ENCODE results near the gene PPP4R3A.
"Not testable (repeated sequence)": the region's sequence is repeated elsewhere in the genome, so short reads cannot be mapped to it uniquely, and the experiment has no call there.

Gene PPP4R3A

DNA sequence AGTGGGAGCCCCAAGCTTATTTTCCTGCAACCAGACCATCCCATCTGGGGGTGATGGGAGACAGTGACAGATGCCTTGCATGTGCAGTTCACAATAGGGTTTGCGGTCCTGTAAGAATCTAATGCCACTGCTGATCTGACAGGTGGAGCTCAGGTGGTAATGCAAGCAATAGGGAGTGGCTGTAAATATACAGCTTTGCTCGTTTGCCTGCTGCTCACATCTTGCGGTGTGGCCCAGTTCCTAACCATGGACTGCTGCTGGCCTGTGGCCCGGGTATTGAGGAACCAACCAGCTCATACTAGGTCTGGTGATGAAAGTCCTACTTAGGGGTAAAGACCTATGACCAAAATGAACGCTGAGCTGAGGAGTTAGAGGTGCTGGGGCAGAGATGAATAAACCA is 56.4 kb downstream of the PPP4R3A start:
- no peak overlapping the region for H3K27ac ChIP-seq (ENCODE audit: low read depth, low read length)
- no peak overlapping the region for H4K8ac ChIP-seq (ENCODE audit: low read depth, low read length)
- no peak overlapping the region for H2AK5ac ChIP-seq (ENCODE audit: low read length)
- no peaks in the 10 kb centered on the region for H3K79me2 ChIP-seq (ENCODE audit: control insufficient read depth, insufficient read depth, low read length)
- H3K4me3 ChIP-seq (ENCODE audit: low read length) = no peak overlapping the region
- no CpG with 5 or more reads among the region's 5 CpGs for WGBS (ENCODE audit: extremely low coverage, insufficient coverage, low lambda C conversion rate)
- H3K79me1 ChIP-seq (ENCODE audit: low read length) = no peaks in the 10 kb centered on the region
- no peak overlapping the region for H3K18ac ChIP-seq (ENCODE audit: low read length)
- H2BK5ac ChIP-seq (ENCODE audit: low read length) = no peak overlapping the region
- H3K36me3 ChIP-seq (ENCODE audit: control insufficient read depth, insufficient read depth, low read length) = peaks cover 2% of the 10 kb centered on the region
- no peaks in the 10 kb centered on the region for H3K27me3 ChIP-seq (ENCODE audit: insufficient read depth, low read length, poor library complexity)
- H3K56ac ChIP-seq (ENCODE audit: low read length) = no peak overlapping the region
- no peak overlapping the region for H3K4ac ChIP-seq (ENCODE audit: low read depth, low read length)
- H3K23ac ChIP-seq (ENCODE audit: low read length) = no peak overlapping the region
- H3K4me1 ChIP-seq (ENCODE audit: control insufficient read depth, low read depth, low read length) = no peaks in the 10 kb centered on the region
- no peak overlapping the region for H2BK15ac ChIP-seq (replicated peaks; ENCODE audit: low read depth)
- H3K9ac ChIP-seq (ENCODE audit: low read length) = no peak overlapping the region
- H4K5ac ChIP-seq (ENCODE audit: low read length) = no peak overlapping the region
- DNase-seq = no peak
- no peak overlapping the region for H3K4me2 ChIP-seq (ENCODE audit: low read length)
- no peak overlapping the region for H2BK120ac ChIP-seq (ENCODE audit: low read depth, low read length)

DNA sequence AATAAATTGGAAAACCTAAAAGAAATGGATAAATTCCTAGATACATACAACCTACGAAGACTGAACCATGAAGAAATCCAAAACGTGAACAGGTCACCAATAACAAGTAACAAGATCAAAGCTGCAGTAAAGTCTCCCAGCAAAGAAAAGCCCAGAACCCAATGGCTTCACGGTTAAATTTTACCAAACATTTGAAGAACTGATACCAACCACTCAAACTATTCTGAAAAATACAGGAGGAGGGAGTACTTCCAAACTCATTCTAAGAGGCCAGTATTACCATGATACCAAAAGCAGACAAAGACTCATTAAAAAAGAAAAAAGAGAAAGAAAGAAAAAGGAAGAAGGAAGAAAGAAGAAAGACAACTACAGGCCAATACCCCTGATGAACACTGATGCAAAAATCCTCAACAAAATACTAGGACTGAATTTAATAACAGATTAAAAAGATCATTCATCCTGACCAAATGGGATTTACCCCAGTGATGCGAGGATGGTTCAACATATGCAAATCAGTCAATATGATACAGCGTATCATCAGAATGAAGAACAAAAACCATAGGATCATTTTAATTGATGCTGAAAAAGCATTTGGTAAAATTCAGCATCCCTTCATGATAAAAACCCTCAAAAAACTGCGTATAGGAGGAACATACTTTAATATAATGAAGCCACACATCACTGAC is 65.6 kb downstream of the PPP4R3A start:
- Histone ChIP-seq H2BK5ac (ENCODE audit: low read length) (no peak overlapping the region), H4K5ac (ENCODE audit: low read length) (no peak overlapping the region), H2AK5ac (ENCODE audit: low read length) (no peak overlapping the region), H3K4ac (ENCODE audit: low read depth, low read length) (no peak overlapping the region), H3K79me1 (ENCODE audit: low read length) (no peaks in the 10 kb centered on the region), H3K4me2 (ENCODE audit: low read length) (no peak overlapping the region), H3K56ac (ENCODE audit: low read length) (no peak overlapping the region), H3K27me3 (ENCODE audit: insufficient read depth, low read length, poor library complexity) (no peaks in the 10 kb centered on the region), H3K4me3 (ENCODE audit: low read length) (no peak overlapping the region), H2BK15ac (replicated peaks; ENCODE audit: low read depth) (no peak overlapping the region), H4K8ac (ENCODE audit: low read depth, low read length) (no peak overlapping the region), H3K4me1 (ENCODE audit: control insufficient read depth, low read depth, low read length) (no peaks in the 10 kb centered on the region), H2BK120ac (ENCODE audit: low read depth, low read length) (no peak overlapping the region), H3K18ac (ENCODE audit: low read length) (no peak overlapping the region), H3K9ac (ENCODE audit: low read length) (no peak overlapping the region), H3K27ac (ENCODE audit: low read depth, low read length) (no peak overlapping the region), H3K36me3 (ENCODE audit: control insufficient read depth, insufficient read depth, low read length) (no peaks in the 10 kb centered on the region), H3K23ac (ENCODE audit: low read length) (no peak overlapping the region), H3K79me2 (ENCODE audit: control insufficient read depth, insufficient read depth, low read length) (no peaks in the 10 kb centered on the region)
- no CpG with 5 or more reads among the region's 6 CpGs for WGBS (ENCODE audit: extremely low coverage, insufficient coverage, low lambda C conversion rate)
- no peak for DNase-seq

DNA sequence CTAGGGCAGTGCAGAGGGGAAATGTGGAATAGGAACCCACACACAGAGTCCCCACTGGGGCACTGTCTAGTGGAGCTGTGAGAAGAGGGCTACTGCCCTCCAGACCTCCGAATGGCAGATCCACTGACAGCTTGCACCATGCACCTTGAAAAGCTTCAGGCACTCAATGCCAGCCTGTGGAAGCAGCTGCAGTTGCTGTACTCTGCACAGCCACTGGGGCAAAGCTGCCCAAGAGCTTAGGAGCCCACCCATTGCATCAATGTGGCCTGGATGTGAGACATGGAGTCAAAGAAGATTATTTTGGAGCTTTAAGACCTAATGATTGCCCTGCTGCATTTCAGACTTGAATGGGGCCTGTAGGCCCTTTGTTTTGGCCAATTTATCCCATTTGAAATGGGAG is 70.8 kb downstream of the PPP4R3A start:
- no peak overlapping the region for H2BK120ac ChIP-seq (ENCODE audit: low read depth, low read length)
- no peak for DNase-seq
- H3K79me2 ChIP-seq (ENCODE audit: control insufficient read depth, insufficient read depth, low read length) = no peaks in the 10 kb centered on the region
- no peak overlapping the region for H3K4me3 ChIP-seq (ENCODE audit: low read length)
- H3K79me1 ChIP-seq (ENCODE audit: low read length) = no peaks in the 10 kb centered on the region
- no peaks in the 10 kb centered on the region for H3K4me1 ChIP-seq (ENCODE audit: control insufficient read depth, low read depth, low read length)
- no peak overlapping the region for H3K4me2 ChIP-seq (ENCODE audit: low read length)
- no peaks in the 10 kb centered on the region for H3K27me3 ChIP-seq (ENCODE audit: insufficient read depth, low read length, poor library complexity)
- no peak overlapping the region for H3K23ac ChIP-seq (ENCODE audit: low read length)
- H3K36me3 ChIP-seq (ENCODE audit: control insufficient read depth, insufficient read depth, low read length) = no peaks in the 10 kb centered on the region
- H3K56ac ChIP-seq (ENCODE audit: low read length) = no peak overlapping the region
- H3K4ac ChIP-seq (ENCODE audit: low read depth, low read length) = no peak overlapping the region
- H2BK5ac ChIP-seq (ENCODE audit: low read length) = no peak overlapping the region
- no CpG with 5 or more reads among the region's 1 CpG for WGBS (ENCODE audit: extremely low coverage, insufficient coverage, low lambda C conversion rate)
- H3K9ac ChIP-seq (ENCODE audit: low read length) = no peak overlapping the region
- H2AK5ac ChIP-seq (ENCODE audit: low read length) = no peak overlapping the region
- H4K5ac ChIP-seq (ENCODE audit: low read length) = no peak overlapping the region
- H4K8ac ChIP-seq (ENCODE audit: low read depth, low read length) = no peak overlapping the region
- H2BK15ac ChIP-seq (replicated peaks; ENCODE audit: low read depth) = no peak overlapping the region
- H3K18ac ChIP-seq (ENCODE audit: low read length) = no peak overlapping the region
- no peak overlapping the region for H3K27ac ChIP-seq (ENCODE audit: low read depth, low read length)

DNA sequence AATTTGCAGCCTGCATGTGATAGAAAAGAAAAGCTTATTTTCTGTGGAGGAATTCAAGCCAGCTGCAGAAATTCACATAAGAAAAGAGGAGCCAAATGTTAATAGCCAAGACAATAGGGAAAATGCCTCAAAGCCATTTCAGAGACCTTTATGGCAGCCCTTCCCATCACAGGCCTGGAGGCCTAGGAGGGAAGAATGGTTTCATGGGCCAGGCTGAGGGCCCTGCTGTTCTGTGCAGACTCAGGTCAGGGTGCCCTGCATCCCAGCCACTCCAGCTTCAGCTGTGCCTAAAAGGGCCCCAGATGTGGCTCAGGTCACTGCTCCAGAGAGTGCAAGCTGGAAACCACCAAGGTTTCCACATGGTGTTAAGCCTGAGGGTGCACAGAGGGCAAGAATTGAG is 71.3 kb downstream of the PPP4R3A start:
- H3K4me3 ChIP-seq (ENCODE audit: low read length) = no peak overlapping the region
- H3K56ac ChIP-seq (ENCODE audit: low read length) = no peak overlapping the region
- H3K18ac ChIP-seq (ENCODE audit: low read length) = no peak overlapping the region
- no peak for DNase-seq
- no peak overlapping the region for H4K5ac ChIP-seq (ENCODE audit: low read length)
- no peak overlapping the region for H2BK120ac ChIP-seq (ENCODE audit: low read depth, low read length)
- H3K9ac ChIP-seq (ENCODE audit: low read length) = no peak overlapping the region
- H3K27ac ChIP-seq (ENCODE audit: low read depth, low read length) = no peak overlapping the region
- H3K36me3 ChIP-seq (ENCODE audit: control insufficient read depth, insufficient read depth, low read length) = no peaks in the 10 kb centered on the region
- no peak overlapping the region for H2BK15ac ChIP-seq (replicated peaks; ENCODE audit: low read depth)
- no peak overlapping the region for H4K8ac ChIP-seq (ENCODE audit: low read depth, low read length)
- no peaks in the 10 kb centered on the region for H3K27me3 ChIP-seq (ENCODE audit: insufficient read depth, low read length, poor library complexity)
- no peaks in the 10 kb centered on the region for H3K79me2 ChIP-seq (ENCODE audit: control insufficient read depth, insufficient read depth, low read length)
- no peak overlapping the region for H3K4me2 ChIP-seq (ENCODE audit: low read length)
- H2AK5ac ChIP-seq (ENCODE audit: low read length) = no peak overlapping the region
- H3K79me1 ChIP-seq (ENCODE audit: low read length) = no peaks in the 10 kb centered on the region
- no peaks in the 10 kb centered on the region for H3K4me1 ChIP-seq (ENCODE audit: control insufficient read depth, low read depth, low read length)
- no peak overlapping the region for H3K4ac ChIP-seq (ENCODE audit: low read depth, low read length)
- H3K23ac ChIP-seq (ENCODE audit: low read length) = no peak overlapping the region
- no peak overlapping the region for H2BK5ac ChIP-seq (ENCODE audit: low read length)

DNA sequence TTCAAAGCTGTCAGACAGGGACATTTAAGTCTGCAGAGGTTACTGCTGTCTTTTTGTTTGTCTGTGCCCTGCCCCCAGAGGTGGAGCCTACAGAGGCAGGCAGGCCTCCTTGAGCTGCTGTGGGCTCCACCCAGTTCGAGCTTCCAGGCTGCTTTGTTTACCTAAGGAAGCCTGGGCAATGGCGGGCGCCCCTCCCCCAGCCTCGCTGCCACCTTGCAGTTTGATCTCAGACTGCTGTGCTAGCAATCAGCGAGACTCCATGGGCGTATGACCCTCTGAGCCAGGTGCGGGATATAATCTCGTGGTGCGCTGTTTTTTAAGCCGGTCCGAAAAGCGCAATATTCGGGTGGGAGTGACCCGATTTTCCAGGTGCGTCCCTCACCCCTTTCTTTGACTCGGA is 73.8 kb downstream of the PPP4R3A start:
- not testable (repeated sequence) for H2BK15ac ChIP-seq (replicated peaks; ENCODE audit: low read depth); H4K8ac ChIP-seq (ENCODE audit: low read depth, low read length); H3K4me1 ChIP-seq (ENCODE audit: control insufficient read depth, low read depth, low read length); H3K79me2 ChIP-seq (ENCODE audit: control insufficient read depth, insufficient read depth, low read length); H3K27ac ChIP-seq (ENCODE audit: low read depth, low read length); H3K79me1 ChIP-seq (ENCODE audit: low read length); H2AK5ac ChIP-seq (ENCODE audit: low read length); H2BK5ac ChIP-seq (ENCODE audit: low read length); H3K4ac ChIP-seq (ENCODE audit: low read depth, low read length); H3K4me3 ChIP-seq (ENCODE audit: low read length); H3K27me3 ChIP-seq (ENCODE audit: insufficient read depth, low read length, poor library complexity); H3K9ac ChIP-seq (ENCODE audit: low read length); DNase-seq; H3K36me3 ChIP-seq (ENCODE audit: control insufficient read depth, insufficient read depth, low read length); H3K23ac ChIP-seq (ENCODE audit: low read length); H4K5ac ChIP-seq (ENCODE audit: low read length); H3K18ac ChIP-seq (ENCODE audit: low read length); H2BK120ac ChIP-seq (ENCODE audit: low read depth, low read length); H3K56ac ChIP-seq (ENCODE audit: low read length); H3K4me2 ChIP-seq (ENCODE audit: low read length)
- no CpG with 5 or more reads among the region's 16 CpGs for WGBS (ENCODE audit: extremely low coverage, insufficient coverage, low lambda C conversion rate)

DNA sequence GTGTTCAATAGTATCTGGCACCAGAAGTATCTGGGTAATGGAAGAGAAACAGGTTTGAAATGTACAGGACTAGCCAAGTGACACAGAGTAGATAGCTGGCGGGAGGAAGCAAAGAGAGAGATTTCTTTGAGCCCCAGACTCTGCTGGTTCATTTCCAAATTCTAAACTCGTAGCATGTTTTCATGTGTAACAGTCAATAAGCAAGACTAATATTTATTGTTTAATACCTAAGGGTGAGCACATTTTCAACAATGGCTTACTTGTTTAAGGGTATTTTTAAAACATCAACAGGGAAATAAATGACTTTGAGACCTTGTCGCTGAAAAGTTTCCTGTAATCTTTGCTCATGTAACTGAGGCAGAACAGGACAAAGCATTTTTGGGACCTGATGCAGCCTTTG is 80.7 kb downstream of the PPP4R3A start:
- Histone ChIP-seq H3K9ac (ENCODE audit: low read length) (no peak overlapping the region), H3K4ac (ENCODE audit: low read depth, low read length) (no peak overlapping the region)
- whole genome bisulfite sequencing (ENCODE audit: extremely low coverage, insufficient coverage, low lambda C conversion rate) = no CpG with 5 or more reads among the region's 3 CpGs

More for the DNA sequence above, 80.7 kb downstream of the PPP4R3A start:
- no peak overlapping the region for H4K5ac ChIP-seq (ENCODE audit: low read length)
- no peaks in the 10 kb centered on the region for H3K36me3 ChIP-seq (ENCODE audit: control insufficient read depth, insufficient read depth, low read length)
- H3K56ac ChIP-seq (ENCODE audit: low read length) = no peak overlapping the region
- H3K4me3 ChIP-seq (ENCODE audit: low read length) = no peak overlapping the region
- no peak overlapping the region for H3K23ac ChIP-seq (ENCODE audit: low read length)
- no peak overlapping the region for H2BK5ac ChIP-seq (ENCODE audit: low read length)
- H3K4me1 ChIP-seq (ENCODE audit: control insufficient read depth, low read depth, low read length) = no peaks in the 10 kb centered on the region
- DNase-seq = no peak
- H3K79me2 ChIP-seq (ENCODE audit: control insufficient read depth, insufficient read depth, low read length) = no peaks in the 10 kb centered on the region
- H2BK15ac ChIP-seq (replicated peaks; ENCODE audit: low read depth) = no peak overlapping the region
- H3K27me3 ChIP-seq (ENCODE audit: insufficient read depth, low read length, poor library complexity) = no peaks in the 10 kb centered on the region
- no peaks in the 10 kb centered on the region for H3K79me1 ChIP-seq (ENCODE audit: low read length)
- H2BK120ac ChIP-seq (ENCODE audit: low read depth, low read length) = no peak overlapping the region
- no peak overlapping the region for H2AK5ac ChIP-seq (ENCODE audit: low read length)
- H3K27ac ChIP-seq (ENCODE audit: low read depth, low read length) = no peak overlapping the region
- H4K8ac ChIP-seq (ENCODE audit: low read depth, low read length) = no peak overlapping the region
- H3K4me2 ChIP-seq (ENCODE audit: low read length) = no peak overlapping the region
- H3K18ac ChIP-seq (ENCODE audit: low read length) = no peak overlapping the region

Measured in mesendoderm (in vitro differentiated cells).